KBM-7 (cell line): Measurements from ENCODE around the gene HMGB4.

Source experiments
- DNase-seq: peaks from one replicate; pipeline ENCODE4 v3.0.0-alpha.2; 2015
- in situ Hi-C: fragments of 300-500 bp; cut with MboI; formaldehyde crosslinking; loops from 2 replicates; pipeline ENCODE4 v1.14.3; 2020; ENCODE audit warnings: low sequenced_read_pairs, low pct_unique_long_range_greater_than_20kb, mixed read lengths

The HMGB4 gene

DNA sequence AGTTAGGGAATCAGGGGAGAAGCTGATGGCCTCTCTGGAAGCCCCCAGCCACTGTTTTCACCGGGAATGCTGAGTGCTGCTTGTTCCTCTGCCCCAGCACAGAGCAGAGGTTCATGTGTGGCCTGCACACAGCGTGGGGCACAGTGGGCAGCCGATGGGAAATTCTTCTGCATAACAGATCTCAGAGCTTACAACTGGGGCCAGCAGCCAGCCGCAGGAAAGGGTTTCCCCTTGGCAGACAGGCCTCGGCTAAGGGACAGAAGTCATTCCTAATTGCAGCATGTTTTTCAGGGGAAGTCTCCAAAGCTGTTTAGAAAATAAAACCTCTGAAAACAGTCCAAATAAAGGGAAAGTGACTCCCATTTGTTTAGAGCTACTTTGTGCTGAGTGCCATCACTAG lies 22.6 kb downstream of the HMGB4 start:
- in situ Hi-C loops = no loop called here
- no peak for DNase-seq

GRCh38 chr1:33893147-33893830 lies 29.4 kb downstream of the HMGB4 start:
- in situ Hi-C loops = no loop called here
- no peak for DNase-seq

DNA sequence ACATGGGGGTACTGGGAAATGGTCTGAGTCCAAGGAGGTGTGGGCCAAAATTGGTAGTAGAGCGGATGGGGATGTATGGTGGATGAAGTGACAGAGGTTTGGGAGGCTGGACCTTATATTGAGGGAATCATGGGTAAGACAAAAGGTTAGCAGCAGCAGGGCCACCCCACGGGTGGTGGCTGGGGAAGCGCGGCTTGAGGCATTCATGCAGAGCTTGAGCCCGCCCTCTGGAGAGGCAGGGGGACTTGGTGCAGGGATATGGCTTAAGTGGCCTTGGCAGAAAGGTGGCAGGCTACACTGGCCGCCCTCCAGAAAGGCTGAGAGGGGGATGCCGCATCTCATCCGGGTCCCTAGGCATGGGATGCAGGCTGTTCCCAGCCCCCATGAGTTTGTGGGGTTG lies 31.5 kb downstream of the HMGB4 start:
- DNase-seq = no peak
- in situ Hi-C loops = no loop called here

DNA sequence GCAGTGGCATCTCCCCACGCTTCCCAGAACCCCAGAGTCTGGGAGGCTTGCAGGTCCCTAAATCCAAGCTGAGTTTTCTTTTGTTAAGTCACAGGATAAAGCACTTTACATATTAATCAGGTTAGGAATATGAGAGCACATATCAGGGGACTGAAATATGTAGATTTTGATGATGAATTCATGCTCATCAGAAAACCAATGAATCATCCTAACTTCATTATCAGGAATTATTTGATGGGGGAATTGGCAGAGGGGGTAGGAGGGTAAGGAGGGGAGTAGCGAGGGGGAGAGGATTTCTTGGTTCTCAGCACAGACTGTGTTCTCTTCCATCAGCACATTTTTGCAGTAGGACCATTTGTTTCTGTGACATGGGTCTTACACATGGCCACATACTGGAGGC lies 32.1 kb downstream of the HMGB4 start:
- in situ Hi-C loops = no loop called here
- DNase-seq = no peak

GRCh38 chr1:33897092-33897725 lies 33.3 kb downstream of the HMGB4 start:
- in situ Hi-C loops = no loop called here

DNA sequence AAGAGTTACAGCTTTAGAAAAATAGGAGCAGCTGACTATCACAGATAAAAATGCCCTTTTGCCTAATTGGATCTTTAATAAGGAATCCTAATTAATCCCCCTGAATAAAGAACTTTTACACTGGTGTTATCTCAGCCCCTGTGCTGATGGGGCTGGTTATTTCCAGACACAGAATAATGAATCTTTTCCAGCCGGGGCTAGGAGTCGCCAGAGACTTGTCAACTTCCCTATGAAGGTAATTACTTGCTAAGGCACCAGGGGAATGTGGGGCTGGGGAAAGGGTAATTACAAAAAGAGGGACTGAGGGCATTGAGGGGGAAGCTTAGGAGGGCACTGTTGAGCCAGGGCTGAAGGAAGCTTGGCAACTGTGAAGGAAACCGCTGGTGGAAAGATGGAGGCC lies 34.5 kb downstream of the HMGB4 start:
- in situ Hi-C loops = no loop called here
- DNase-seq = no peak

More at GRCh38 chr1:33897092-33897725, 33.3 kb downstream of the HMGB4 start:
- no peak for DNase-seq

DNA sequence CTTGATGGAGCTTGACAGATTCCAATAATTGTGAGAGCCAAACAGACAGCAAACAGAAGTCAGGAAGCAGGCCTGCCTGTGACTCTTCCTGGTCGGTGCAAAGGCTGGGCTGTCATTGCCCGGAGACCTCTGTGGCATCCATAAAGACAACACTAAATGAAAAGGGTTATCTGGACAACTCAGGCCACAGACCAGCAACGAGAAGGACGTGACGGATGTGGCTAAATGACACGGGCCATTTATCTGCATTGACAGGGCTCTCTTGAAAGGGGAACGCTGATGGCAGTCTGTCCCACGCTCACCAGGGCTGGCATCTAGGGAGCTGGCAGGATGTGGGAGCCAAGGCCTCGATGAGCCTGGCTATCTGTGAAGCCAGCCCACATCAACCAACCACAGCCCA lies 35.0 kb downstream of the HMGB4 start:
- in situ Hi-C loops = no loop called here
- no peak for DNase-seq

GRCh38 chr1:33899746-33900145 lies 35.9 kb downstream of the HMGB4 start:
- in situ Hi-C loops = no loop called here
- DNase-seq = no peak

DNA sequence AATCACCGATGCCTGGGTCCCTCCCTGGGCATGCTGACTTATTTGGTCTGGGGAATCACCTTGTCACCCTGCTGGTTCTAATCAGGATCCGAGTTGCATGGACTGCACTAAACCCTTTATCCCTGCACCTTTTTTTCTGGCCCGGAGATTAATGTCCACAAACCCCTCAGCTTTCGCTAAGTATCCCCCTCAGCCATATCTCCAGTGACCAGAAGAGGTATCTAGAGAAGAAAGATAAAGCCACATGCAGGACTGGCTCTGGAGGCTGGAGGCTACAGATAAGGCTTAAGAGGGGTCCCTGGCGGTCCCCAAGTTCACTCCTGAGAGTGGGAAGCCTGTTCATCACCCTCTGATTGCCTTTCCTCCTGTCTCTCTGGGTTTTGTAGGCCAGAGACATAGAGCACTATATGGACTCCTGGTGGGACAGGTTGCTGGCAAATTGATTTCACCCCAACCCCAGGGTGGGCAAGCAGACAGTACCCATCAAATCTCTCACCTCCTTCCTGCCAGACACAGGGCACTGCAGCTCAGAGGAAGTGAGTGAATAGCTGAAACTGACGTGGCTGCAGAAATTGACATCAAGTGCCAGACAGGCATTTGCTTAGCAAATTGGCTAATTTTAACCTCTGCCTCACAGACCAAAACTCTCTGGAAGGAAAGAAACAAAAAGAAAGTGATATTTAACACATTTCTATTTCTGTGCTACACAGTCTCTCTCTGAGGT lies 38.8 kb downstream of the HMGB4 start:
- in situ Hi-C loops = no loop called here
- DNase-seq = no peak

- in situ Hi-C loops = no loop called here
- DNase-seq = no peak
Observed at GRCh38 chr1:33903210-33903589, 39.3 kb downstream of the HMGB4 start.

DNA sequence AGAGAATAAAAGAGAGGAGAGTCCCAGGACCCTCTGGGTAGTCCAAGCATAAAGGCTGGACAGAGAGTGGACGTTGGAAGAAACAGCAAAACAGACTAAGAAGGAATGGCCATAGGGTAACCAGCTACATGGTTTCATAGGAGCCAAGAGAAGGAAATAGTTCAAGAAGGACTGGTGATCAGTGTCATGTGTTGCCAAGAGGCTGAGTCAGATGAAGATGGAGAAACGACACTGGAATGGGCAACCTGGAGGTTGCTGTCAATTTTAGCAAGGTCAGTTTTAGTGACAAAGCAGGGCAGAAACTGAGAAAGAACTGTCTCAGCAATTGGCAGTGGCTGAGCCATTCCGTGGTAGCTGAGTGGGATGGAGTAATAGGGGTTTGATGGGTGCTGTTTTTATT lies 41.4 kb downstream of the HMGB4 start:
- no peak for DNase-seq
- in situ Hi-C loops = no loop called here

GRCh38 chr1:33906156-33906555 lies 42.3 kb downstream of the HMGB4 start:
- in situ Hi-C loops = no loop called here
- DNase-seq = no peak

DNA sequence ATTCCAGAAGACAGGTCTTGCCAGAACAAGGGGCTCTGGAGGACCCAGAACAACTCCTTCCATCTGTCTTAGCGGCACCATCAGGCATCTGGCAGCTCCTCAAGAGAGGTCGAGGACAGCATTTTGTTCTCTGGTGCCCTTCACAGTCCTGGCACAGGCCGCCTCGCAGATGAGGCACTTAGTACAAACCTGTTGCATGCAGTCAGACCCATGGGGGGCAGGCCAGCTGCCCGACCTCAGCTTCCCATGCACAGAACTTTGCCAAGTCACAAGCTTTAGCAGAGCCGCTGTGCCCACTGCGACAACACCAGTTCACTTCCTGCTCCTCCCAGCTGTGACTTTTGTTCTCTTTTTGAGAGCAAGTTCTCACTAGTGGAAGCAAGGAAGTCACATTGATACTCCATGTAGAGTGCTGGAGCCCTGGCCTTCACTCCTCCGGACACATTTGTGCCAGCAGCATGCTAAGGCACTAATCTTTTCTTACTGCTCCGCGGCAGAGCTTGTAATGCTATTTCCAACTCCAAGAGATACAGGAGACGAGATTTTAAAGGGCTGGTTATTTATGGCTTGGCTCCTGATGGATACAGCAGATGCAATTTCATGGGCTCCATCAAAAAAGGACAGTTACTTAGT lies 44.6 kb downstream of the HMGB4 start:
- in situ Hi-C loops = no loop called here
- no peak for DNase-seq
